HFFc6 (cell line): Measurements from ENCODE around the gene GANAB. TPM values are rescaled to one million over a fixed set of nuclear protein-coding genes. Genes with fewer than 3 reads are reported as not detected.

ENCODE experiments used
- DNase-seq: peaks from one replicate; pipeline ENCODE4 v3.0.0-alpha.2; 2018
- H3K27ac Mint-ChIP-seq: 2 replicates; pipeline ENCODE4 v1.8.0; 2020; ENCODE audit warnings: mild to moderate bottlenecking, mixed read lengths
- H3K27me3 Mint-ChIP-seq: 2 replicates; pipeline ENCODE4 v1.8.0; 2021; ENCODE audit warnings: mild to moderate bottlenecking, moderate library complexity, mixed read lengths; ENCODE audit not compliant: insufficient read depth
- H3K36me3 Mint-ChIP-seq: 2 replicates; pipeline ENCODE4 v1.8.0; 2021; ENCODE audit warnings: low read depth, mixed read lengths
- H3K4me1 Mint-ChIP-seq: 2 replicates; pipeline ENCODE4 v1.8.0; 2020; ENCODE audit warnings: low read depth, mixed read lengths
- H3K4me3 Mint-ChIP-seq: 2 replicates; pipeline ENCODE4 v1.8.0; 2020; ENCODE audit warnings: mild to moderate bottlenecking, moderate library complexity, mixed read lengths
- H3K9me3 Mint-ChIP-seq: 2 replicates; pipeline ENCODE4 v1.8.0; 2020; ENCODE audit warnings: mild to moderate bottlenecking, mixed read lengths
- CTCF ChIP-seq: fragments of 200-600 bp; sonication (generic); IDR thresholded peaks from 2 replicates; pipeline ENCODE4 v1.5.0; 2021; ENCODE audit warnings: antibody characterized with exemption, mild to moderate bottlenecking
- total RNA-seq, 6 experiments: library from RNA; stranded (reverse); fragmentation: NEBNext Ultra II Directional; extraction: Animal tissue kit (Norgen Biotek cat#: 25700); gene quantifications; 2 replicates in 1 of 6; 3 replicates in 5 of 6; pipeline ENCODE4 v1.2.3, GENCODE V29; 2021

The GANAB gene
- total RNA-seq, 6 experiments from 2014 or later = 331 to 450 (median 416) TPM

DNA sequence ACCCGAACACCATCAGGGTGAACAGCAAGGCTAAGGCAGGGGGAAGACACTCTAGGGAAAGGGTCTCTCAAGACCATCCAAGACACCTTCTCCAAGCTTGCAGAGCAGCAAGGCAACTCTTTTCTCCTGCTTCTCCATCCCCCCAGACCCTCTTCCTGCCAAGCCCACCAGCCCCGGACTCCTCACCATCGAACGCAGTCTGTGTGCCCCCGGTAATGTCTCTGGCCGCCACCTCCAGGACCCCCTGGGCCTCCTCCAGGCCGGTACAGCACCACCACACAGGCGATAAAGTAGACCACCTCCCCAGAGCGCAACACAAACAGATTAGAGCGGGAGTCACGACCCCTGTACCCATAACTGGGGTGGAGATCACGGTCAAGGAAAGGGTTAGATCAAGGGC is 37.6 kb downstream of the GANAB start:
- H3K27ac Mint-ChIP-seq = no peak overlapping the region
- no peak for TF ChIP-seq CTCF
- H3K4me1 Mint-ChIP-seq = peaks cover 12% of the 10 kb centered on the region
- peaks cover 21% of the 10 kb centered on the region for H3K36me3 Mint-ChIP-seq
- no peaks in the 10 kb centered on the region for H3K9me3 Mint-ChIP-seq
- H3K4me3 Mint-ChIP-seq = no peak overlapping the region
- peaks cover 5% of the 10 kb centered on the region for H3K27me3 Mint-ChIP-seq
- no peak for DNase-seq

GRCh38 chr11:62607714-62608113 is 38.7 kb downstream of the GANAB start:
- H3K9me3 Mint-ChIP-seq = no peaks in the 10 kb centered on the region
- TF ChIP-seq CTCF = no peak
- peaks cover 28% of the 10 kb centered on the region for H3K36me3 Mint-ChIP-seq
- H3K4me3 Mint-ChIP-seq = no peak overlapping the region
- no peak for DNase-seq
- H3K4me1 Mint-ChIP-seq = peaks cover 19% of the 10 kb centered on the region
- peaks cover 5% of the 10 kb centered on the region for H3K27me3 Mint-ChIP-seq
- no peak overlapping the region for H3K27ac Mint-ChIP-seq

GRCh38 chr11:62605902-62606301 is 40.5 kb downstream of the GANAB start:
- no peak for TF ChIP-seq CTCF
- Mint-ChIP-seq H3K36me3 (peaks cover 26% of the 10 kb centered on the region), H3K9me3 (no peaks in the 10 kb centered on the region), H3K4me3 (no peak overlapping the region), H3K27ac (no peak overlapping the region), H3K27me3 (peaks cover 4% of the 10 kb centered on the region), H3K4me1 (peaks cover 13% of the 10 kb centered on the region; the same call in 1 of the 2 replicates)
- DNase-seq = no peak

GRCh38 chr11:62605467-62605866 is 40.9 kb downstream of the GANAB start:
- Mint-ChIP-seq H3K9me3 (no peaks in the 10 kb centered on the region), H3K27me3 (peaks cover 4% of the 10 kb centered on the region), H3K36me3 (peaks cover 30% of the 10 kb centered on the region), H3K4me3 (no peak overlapping the region), H3K4me1 (peaks cover 13% of the 10 kb centered on the region; the same call in 1 of the 2 replicates), H3K27ac (no peak overlapping the region)
- no peak for TF ChIP-seq CTCF
- DNase-seq = no peak

GRCh38 chr11:62604460-62605120 is 41.8 kb downstream of the GANAB start:
- DNase-seq = no peak
- Mint-ChIP-seq H3K36me3 (peaks cover 33% of the 10 kb centered on the region), H3K27ac (no peak overlapping the region), H3K4me1 (peaks cover 21% of the 10 kb centered on the region), H3K9me3 (no peaks in the 10 kb centered on the region), H3K27me3 (peaks cover 6% of the 10 kb centered on the region), H3K4me3 (no peak overlapping the region)
- no peak for TF ChIP-seq CTCF
